ENCODE data around the gene RBM47.

RBM47 gene

DNA sequence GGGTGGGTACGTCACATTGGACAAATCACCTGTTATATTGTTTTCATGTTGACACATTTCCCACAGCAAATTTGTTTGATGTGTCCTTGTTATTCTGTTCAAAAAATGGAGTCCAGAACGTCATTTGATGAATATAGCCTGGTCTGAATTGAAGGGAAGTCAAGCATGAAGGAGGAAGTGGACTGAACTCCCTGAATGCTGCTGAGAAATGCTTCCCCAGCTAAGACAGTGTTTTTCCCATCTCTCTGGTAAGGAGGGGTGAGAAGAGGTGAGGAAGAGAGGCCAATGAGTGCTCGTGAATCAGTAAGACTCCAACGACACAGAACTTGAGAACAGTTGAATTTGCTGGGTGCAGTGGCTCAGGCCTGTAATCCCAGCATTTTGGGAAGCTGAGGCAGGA lies 127.4 kb downstream of the RBM47 start:
- H3K9me3 ChIP-seq (ENCODE audit: insufficient read depth, low read length) = no peaks in the 10 kb centered on the region
- H2AFZ ChIP-seq (ENCODE audit: low read depth, low read length) = no peak overlapping the region
- no peaks in the 10 kb centered on the region for H3K79me2 ChIP-seq (ENCODE audit: low read length)
- no peaks in the 10 kb centered on the region for H3K27me3 ChIP-seq (ENCODE audit: low read depth, low read length)
- no peak overlapping the region for H3K27ac ChIP-seq (ENCODE audit: low read length)
- no peaks in the 10 kb centered on the region for H4K20me1 ChIP-seq (ENCODE audit: insufficient read depth, low read length)
- no peak overlapping the region for H3K4me2 ChIP-seq (ENCODE audit: low read length)
- no peak overlapping the region for H3K9ac ChIP-seq (ENCODE audit: low read length)
- H3K4me1 ChIP-seq (ENCODE audit: low read length) = peaks cover 3% of the 10 kb centered on the region; the same call in 1 of the 2 replicates
- H3K36me3 ChIP-seq (replicated peaks; ENCODE audit: low read depth, low read length) = no peaks in the 10 kb centered on the region
- no peak overlapping the region for H3K4me3 ChIP-seq (ENCODE audit: low read length)
- TF ChIP-seq, protein P1, sequence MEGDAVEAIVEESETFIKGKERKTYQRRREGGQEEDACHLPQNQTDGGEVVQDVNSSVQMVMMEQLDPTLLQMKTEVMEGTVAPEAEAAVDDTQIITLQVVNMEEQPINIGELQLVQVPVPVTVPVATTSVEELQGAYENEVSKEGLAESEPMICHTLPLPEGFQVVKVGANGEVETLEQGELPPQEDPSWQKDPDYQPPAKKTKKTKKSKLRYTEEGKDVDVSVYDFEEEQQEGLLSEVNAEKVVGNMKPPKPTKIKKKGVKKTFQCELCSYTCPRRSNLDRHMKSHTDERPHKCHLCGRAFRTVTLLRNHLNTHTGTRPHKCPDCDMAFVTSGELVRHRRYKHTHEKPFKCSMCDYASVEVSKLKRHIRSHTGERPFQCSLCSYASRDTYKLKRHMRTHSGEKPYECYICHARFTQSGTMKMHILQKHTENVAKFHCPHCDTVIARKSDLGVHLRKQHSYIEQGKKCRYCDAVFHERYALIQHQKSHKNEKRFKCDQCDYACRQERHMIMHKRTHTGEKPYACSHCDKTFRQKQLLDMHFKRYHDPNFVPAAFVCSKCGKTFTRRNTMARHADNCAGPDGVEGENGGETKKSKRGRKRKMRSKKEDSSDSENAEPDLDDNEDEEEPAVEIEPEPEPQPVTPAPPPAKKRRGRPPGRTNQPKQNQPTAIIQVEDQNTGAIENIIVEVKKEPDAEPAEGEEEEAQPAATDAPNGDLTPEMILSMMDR (IDR thresholded peaks at IDR 0.05; ENCODE audit: low read depth, low read length) = no peak
- TF ChIP-seq EZH2phosphoT487 (IDR thresholded peaks at IDR 0.05; ENCODE audit: low read depth) = no peak

DNA sequence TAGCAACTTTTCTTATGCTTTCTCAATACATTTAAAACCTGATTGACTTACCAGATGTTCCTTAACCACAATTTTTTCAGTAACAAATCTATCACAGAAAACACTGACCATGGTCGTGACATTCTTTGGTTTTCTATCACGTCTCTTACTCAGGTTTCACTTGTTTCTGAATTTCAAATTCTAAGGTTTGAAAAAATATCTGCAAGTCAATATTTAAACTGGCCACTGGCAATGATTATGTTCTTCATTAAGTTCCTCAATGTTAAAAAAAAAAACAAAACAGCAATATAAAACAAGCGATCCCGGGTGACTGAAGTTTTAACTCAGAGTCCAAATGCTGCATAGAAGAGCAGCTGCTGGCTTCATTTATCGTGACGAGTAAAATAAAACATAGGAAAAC lies 128.9 kb downstream of the RBM47 start:
- Histone ChIP-seq H3K27me3 (ENCODE audit: low read depth, low read length) (no peaks in the 10 kb centered on the region), H3K4me2 (ENCODE audit: low read length) (no peak overlapping the region), H3K79me2 (ENCODE audit: low read length) (no peaks in the 10 kb centered on the region), H3K36me3 (replicated peaks; ENCODE audit: low read depth, low read length) (no peaks in the 10 kb centered on the region), H4K20me1 (ENCODE audit: insufficient read depth, low read length) (no peaks in the 10 kb centered on the region), H3K27ac (ENCODE audit: low read length) (no peak overlapping the region), H3K9ac (ENCODE audit: low read length) (no peak overlapping the region), H3K4me3 (ENCODE audit: low read length) (no peak overlapping the region), H3K9me3 (ENCODE audit: insufficient read depth, low read length) (no peaks in the 10 kb centered on the region), H3K4me1 (ENCODE audit: low read length) (peaks cover 3% of the 10 kb centered on the region; the same call in 1 of the 2 replicates), H2AFZ (ENCODE audit: low read depth, low read length) (no peak overlapping the region)
- TF ChIP-seq, protein P1 (IDR thresholded peaks at IDR 0.05; ENCODE audit: low read depth, low read length) = no peak
- TF ChIP-seq EZH2phosphoT487 (IDR thresholded peaks at IDR 0.05; ENCODE audit: low read depth) = no peak

DNA sequence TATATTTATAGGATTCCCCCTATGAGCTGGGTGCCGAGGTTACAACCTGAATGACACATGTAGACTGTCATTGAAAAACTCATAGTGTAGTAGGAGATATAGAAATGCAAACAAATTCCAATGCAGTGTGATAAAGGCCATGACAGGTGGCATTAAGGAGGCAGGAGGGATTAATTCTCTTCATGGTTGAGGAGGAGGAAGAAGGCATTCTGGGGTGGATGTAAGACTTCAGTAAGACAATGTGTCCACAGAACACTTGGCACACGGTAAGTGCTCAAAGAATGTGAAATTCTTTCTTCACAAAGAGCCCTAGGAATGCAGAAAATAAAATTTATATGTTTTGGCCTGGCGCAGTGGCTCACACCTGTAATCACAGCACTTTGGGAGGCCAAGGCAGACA lies 136.5 kb downstream of the RBM47 start:
- Histone ChIP-seq H3K27ac (ENCODE audit: low read length) (no peak overlapping the region), H3K4me1 (ENCODE audit: low read length) (no peaks in the 10 kb centered on the region), H3K27me3 (ENCODE audit: low read depth, low read length) (no peaks in the 10 kb centered on the region), H4K20me1 (ENCODE audit: insufficient read depth, low read length) (no peaks in the 10 kb centered on the region), H3K36me3 (replicated peaks; ENCODE audit: low read depth, low read length) (no peaks in the 10 kb centered on the region), H2AFZ (ENCODE audit: low read depth, low read length) (no peak overlapping the region), H3K4me2 (ENCODE audit: low read length) (no peak overlapping the region), H3K9ac (ENCODE audit: low read length) (no peak overlapping the region), H3K4me3 (ENCODE audit: low read length) (no peak overlapping the region), H3K9me3 (ENCODE audit: insufficient read depth, low read length) (no peaks in the 10 kb centered on the region), H3K79me2 (ENCODE audit: low read length) (no peaks in the 10 kb centered on the region)
- TF ChIP-seq, protein P1 (IDR thresholded peaks at IDR 0.05; ENCODE audit: low read depth, low read length) = no peak
- no peak for TF ChIP-seq EZH2phosphoT487 (IDR thresholded peaks at IDR 0.05; ENCODE audit: low read depth)

DNA sequence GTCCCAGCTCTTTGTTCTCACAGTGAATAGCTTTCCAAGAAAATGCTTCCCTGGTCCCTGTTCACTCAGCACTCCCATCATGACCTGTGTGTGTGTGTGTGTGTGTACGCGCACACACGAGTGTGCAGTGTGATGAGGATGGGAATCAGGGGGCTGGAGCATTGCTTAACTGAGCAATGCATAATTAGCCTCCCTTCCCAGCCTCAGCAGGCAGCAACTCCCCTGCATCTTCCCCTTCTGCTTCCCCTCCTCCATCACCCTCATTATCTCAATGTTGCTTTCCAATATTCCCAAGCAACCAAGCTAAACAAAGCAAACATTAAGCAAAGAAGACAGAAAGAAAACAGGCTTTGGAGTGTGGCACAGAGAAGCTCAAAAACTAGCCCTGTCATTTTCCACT lies 137.0 kb downstream of the RBM47 start:
- Histone ChIP-seq H3K4me3 (ENCODE audit: low read length) (no peak overlapping the region), H3K79me2 (ENCODE audit: low read length) (no peaks in the 10 kb centered on the region), H4K20me1 (ENCODE audit: insufficient read depth, low read length) (no peaks in the 10 kb centered on the region), H3K36me3 (replicated peaks; ENCODE audit: low read depth, low read length) (no peaks in the 10 kb centered on the region), H3K27me3 (ENCODE audit: low read depth, low read length) (no peaks in the 10 kb centered on the region), H3K9me3 (ENCODE audit: insufficient read depth, low read length) (no peaks in the 10 kb centered on the region), H3K4me2 (ENCODE audit: low read length) (no peak overlapping the region), H3K27ac (ENCODE audit: low read length) (no peak overlapping the region), H2AFZ (ENCODE audit: low read depth, low read length) (no peak overlapping the region), H3K9ac (ENCODE audit: low read length) (no peak overlapping the region), H3K4me1 (ENCODE audit: low read length) (no peaks in the 10 kb centered on the region)
- no peak for TF ChIP-seq EZH2phosphoT487 (IDR thresholded peaks at IDR 0.05; ENCODE audit: low read depth)
- TF ChIP-seq, protein P1 (IDR thresholded peaks at IDR 0.05; ENCODE audit: low read depth, low read length) = no peak
